GM12801 (cell line): Measurements from ENCODE around the gene SPATA46.

Source experiments
- TF ChIP-seq, protein P1 (sequence below): IDR thresholded peaks from one replicate; pipeline ENCODE4 v1.5.1; 2011; ENCODE audit warnings: control low read depth; ENCODE audit not compliant: insufficient read length; ENCODE audit errors: extremely low read depth

SPATA46 gene

DNA sequence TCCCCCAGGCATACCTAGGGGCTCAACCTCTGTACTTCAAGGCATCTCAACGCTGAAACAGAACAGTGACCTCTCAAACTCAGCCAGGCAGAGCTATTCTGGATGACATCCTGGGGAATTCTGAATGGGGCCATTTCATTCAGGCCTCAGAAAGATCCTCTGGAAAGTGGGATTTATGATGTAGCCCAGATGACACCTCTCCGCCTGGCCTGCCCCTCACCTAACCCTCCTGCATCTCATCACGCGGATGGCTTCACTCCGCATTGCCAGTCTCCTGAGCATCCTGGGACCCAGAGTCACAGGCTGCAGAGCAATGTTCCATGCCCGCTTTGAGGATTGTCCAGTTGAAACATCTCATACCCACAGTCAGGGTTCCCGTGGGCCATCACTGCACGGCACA, 1.2 kb downstream of the SPATA46 start:
- TF ChIP-seq, protein P1, sequence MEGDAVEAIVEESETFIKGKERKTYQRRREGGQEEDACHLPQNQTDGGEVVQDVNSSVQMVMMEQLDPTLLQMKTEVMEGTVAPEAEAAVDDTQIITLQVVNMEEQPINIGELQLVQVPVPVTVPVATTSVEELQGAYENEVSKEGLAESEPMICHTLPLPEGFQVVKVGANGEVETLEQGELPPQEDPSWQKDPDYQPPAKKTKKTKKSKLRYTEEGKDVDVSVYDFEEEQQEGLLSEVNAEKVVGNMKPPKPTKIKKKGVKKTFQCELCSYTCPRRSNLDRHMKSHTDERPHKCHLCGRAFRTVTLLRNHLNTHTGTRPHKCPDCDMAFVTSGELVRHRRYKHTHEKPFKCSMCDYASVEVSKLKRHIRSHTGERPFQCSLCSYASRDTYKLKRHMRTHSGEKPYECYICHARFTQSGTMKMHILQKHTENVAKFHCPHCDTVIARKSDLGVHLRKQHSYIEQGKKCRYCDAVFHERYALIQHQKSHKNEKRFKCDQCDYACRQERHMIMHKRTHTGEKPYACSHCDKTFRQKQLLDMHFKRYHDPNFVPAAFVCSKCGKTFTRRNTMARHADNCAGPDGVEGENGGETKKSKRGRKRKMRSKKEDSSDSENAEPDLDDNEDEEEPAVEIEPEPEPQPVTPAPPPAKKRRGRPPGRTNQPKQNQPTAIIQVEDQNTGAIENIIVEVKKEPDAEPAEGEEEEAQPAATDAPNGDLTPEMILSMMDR = no peak

DNA sequence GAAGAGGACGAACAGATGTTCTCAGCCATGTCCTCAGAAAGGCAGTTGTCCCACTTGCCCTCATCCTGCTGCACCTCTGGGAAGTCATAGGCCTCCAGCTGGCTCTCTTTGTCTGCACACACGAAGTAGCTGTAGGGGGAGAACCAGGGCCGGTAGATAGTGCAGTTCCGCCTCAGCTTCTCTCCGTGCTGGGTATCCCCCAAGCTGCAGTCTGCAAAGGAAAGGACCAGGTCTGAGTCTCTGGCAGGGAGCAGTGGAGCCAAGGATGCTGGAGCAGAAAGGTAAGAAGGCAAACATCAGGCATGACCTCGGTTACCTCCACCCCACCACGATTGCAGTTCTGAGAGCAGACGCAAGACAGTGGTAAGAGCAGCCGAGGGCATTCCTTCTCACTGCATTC, 2.2 kb downstream of the SPATA46 start:
- TF ChIP-seq, protein P1 = no peak

DNA sequence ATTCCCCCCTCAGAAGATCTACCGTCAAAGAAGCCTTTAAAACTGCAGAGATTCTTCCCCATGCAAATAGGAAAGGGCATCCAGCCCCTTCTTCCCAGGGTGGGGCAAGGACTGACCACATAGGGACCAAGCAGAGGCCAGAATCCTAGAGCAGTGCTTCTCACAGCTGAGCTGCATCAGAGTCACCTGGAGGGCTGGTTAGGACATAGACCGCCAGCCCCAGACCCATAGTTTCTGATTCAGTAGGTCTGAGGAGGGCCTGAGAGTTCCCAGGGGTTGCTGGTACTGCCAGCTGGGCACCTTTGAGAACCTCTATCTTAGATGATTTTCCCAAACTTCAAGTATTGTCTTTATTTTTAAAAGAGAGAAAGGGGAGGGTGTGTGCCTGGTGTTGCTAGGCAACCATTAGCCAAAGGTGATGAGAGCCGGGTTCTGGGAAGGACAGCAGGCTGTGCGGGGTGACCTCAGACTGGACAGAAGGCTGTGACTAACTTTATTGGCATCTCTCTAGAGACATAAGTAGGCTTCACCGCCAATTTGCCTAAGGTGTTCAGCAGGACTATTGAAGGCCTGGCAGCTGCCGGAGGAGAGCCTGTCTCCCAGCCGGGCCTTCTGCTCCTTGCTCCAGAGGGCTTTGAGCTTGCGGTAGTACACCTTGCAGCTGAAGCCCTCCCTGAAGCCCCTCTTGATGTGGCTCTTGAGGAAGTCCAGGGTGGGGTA, 3.0 kb downstream of the SPATA46 start:
- TF ChIP-seq, protein P1 = no peak

- TF ChIP-seq, protein P1 = no peak
These were observed 3.6 kb downstream of the SPATA46 start for GRCh38 chr1:162373072-162373427.

DNA sequence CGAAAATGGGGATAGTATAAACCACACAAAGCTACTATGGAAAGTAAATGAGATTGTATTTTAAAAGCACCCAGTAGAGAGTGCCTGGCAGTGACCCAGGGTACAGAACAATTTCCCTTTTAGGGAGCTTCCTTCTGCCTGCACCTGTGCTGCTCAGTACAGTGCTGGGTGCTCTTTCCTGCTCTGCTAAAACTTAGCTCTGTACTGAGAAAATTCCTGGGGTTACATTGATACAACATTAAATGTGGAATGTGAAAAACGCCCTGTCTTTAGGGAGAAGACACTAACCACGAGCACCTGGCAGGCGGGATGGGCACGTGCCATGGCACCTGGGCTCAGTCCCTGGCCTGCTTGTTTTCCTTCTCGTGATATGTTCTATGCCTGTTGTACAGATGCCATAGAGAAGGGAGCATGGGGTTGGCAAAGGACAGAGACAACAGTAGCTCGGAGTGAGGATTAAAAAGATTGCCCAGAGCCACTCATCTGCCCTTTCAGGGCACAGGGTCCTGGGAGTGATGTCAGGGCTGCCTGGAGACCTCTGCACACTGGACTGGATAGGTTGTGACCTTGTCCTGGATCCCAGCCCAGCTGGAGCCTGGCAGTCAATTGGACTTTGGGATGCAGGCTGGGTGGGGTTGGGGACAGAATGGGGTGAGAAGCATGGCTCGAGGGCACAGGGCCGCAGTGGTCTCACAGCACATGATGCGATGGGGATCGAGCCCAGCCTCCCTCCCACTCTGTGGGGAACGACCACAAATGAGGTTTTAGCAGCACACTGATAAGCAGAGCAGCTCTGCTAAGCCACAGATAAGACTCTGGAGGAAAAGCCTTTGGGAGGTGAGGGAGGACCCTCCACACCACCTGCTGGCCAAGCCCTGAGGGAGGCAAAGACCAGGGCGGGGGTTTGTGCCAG, 4.2 kb downstream of the SPATA46 start:
- TF ChIP-seq, protein P1 = no peak

DNA sequence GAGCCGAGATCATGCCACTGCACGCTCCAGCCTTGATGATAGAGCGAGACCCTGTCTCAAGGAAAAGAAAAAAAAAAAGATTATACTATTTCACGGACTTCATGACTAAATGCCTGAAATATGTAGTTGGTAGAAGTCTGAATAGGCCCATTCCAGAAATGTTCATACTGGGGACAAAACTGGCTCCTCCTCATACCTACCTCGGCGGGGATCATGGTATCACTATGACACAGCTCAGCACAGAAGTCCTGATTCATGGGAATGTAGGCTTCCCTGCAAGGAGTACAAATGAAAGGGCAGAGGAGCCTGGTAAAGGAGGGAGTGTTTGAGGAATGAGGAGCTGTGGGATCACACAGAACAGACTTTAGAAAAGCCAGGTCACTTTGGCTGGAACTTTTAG, 5.0 kb downstream of the SPATA46 start:
- TF ChIP-seq, protein P1 = no peak

GRCh38 chr1:162370721-162371120, 5.9 kb downstream of the SPATA46 start:
- TF ChIP-seq, protein P1 = no peak
